ENCODE data around the gene KLHL29. TPM values are rescaled to one million over a fixed set of nuclear protein-coding genes. Genes with fewer than 3 reads are reported as not detected.
"Not testable (repeated sequence)": the region's sequence is repeated elsewhere in the genome, so short reads cannot be mapped to it uniquely, and the experiment has no call there.

Gene KLHL29
- total and polyA plus RNA-seq, 8 donors, result 1.8 to 10.5 (median 2.8) TPM

DNA sequence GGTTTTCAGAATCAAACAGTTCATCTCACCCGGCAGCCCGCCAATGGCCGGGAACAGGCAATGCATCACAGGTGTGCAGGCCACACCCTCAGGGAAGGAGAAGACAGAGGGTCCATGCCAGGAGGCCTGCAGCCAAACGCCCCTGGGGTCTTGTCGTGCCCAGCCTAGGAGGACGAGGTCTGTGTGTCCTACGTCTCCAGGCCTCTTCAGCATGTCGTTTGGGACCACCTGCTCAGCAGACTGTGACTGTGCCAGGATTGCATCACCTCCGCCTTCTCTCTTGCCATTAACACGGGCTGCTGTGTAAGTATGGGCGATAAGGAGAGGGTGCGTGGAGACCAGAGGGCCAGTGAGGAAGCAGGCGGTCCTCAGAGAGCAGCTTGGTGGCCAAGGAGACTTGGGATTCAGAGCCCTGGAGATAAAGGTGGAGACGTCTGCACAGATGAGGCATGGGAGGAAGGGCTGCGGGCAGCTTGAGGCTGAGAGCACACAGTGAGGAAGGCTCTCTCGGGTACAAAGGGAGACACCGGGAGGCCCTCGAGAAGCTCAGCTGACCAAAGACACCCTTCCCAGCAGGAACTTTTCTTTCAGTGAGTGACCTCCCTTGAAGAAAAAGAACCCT lies 37.4 kb upstream of the KLHL29 start:
- Histone ChIP-seq H3K27ac (no peak overlapping the region), H3K36me3 (no peaks in the 10 kb centered on the region), H3K27me3 (peaks cover 0 to 22% of the 10 kb centered on the region in 2 donors), H3K4me1 (peaks cover 3 to 4% of the 10 kb centered on the region in 2 donors), H3K4me3 (no peak overlapping the region), H3K9me3 (no peaks in the 10 kb centered on the region)
- ATAC-seq, result no peak
- no peak for DNase-seq
- TF ChIP-seq, protein P1, sequence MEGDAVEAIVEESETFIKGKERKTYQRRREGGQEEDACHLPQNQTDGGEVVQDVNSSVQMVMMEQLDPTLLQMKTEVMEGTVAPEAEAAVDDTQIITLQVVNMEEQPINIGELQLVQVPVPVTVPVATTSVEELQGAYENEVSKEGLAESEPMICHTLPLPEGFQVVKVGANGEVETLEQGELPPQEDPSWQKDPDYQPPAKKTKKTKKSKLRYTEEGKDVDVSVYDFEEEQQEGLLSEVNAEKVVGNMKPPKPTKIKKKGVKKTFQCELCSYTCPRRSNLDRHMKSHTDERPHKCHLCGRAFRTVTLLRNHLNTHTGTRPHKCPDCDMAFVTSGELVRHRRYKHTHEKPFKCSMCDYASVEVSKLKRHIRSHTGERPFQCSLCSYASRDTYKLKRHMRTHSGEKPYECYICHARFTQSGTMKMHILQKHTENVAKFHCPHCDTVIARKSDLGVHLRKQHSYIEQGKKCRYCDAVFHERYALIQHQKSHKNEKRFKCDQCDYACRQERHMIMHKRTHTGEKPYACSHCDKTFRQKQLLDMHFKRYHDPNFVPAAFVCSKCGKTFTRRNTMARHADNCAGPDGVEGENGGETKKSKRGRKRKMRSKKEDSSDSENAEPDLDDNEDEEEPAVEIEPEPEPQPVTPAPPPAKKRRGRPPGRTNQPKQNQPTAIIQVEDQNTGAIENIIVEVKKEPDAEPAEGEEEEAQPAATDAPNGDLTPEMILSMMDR (IDR thresholded peaks at IDR 0.05), result no peak
- intact Hi-C loops (cut with DNase I), result no loop called here

DNA sequence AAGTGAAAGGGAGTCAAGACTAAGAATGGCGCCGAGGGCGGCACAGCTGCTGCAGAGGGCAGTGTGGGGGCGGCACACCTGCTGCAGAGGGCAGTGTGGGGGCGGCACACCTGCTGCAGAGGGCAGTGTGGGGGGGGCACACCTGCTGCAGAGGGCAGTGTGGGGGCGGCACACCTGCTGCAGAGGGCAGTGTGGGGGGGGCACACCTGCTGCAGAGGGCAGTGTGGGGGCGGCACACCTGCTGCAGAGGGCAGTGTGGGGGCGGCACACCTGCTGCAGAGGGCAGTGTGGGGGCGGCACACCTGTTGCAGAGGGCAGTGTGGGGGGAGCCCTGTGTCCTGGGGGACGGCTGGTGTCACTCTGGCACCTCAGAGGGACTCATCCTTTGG lies 36.9 kb upstream of the KLHL29 start:
- H3K27ac ChIP-seq; DNase-seq; H3K9me3 ChIP-seq; ATAC-seq; H3K36me3 ChIP-seq; intact Hi-C loops (cut with DNase I); H3K4me3 ChIP-seq; H3K4me1 ChIP-seq: not testable (repeated sequence)
- peaks cover 0 to 27% of the 10 kb centered on the region in 2 donors for H3K27me3 ChIP-seq

DNA sequence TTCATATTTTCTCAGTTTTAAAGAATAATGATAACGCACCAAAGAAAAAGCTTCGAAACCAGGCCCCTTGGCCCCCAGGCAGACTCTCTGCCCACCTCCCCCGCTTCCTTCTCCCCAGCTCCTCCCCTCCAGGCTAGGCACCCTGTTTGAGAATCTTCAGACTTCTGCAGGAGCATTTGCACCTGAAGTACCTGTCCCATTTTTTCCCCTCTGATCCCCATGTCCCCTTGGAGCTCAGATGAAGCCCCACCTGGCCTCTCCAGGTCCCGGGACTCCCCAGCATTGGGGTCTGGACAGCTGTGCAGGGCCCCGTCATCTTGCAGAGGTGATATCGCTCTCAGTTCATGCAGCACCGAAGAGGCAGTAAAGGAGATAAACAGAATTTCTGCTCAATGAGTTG lies 35.5 kb upstream of the KLHL29 start:
- ATAC-seq, result no peak
- intact Hi-C loops (cut with DNase I), result no loop called here

DNA sequence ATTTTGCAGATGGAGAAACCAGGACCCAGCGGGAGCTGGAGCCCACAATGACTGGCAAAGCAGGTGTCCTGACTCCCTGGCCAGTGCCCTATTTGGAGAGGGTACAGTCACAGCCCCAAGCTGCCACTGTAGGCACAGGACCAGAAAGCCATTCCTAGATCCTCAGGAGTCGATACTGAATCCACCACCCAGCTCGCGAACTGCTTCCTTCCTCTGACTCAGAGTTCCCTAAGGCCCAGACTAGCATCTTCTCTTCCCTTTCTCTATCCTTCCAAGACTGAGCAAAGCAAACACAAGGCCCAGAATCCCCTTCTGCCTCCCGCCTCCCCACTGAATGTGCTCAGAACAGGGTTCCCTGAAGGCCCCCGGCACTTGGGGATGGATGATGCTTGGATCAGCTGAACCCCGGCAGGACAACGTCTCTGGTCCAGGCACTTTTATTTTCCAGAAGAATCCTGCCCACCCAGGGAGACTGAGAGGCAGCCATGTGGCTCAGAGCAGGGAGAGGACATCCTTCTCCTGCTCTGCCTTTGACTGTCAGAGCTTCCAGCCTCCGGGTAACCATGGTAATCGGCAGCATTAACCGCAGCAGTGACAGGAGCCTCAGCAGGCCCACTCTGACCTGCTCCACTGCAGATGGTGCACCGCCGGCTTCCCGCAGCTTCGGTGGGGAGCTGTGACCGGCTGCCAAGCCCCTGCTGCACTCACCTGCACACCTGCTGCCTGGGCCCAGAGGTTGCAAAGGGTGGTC lies 34.8 kb upstream of the KLHL29 start:
- Histone ChIP-seq H3K27ac (no peak overlapping the region), H3K4me3 (no peak overlapping the region), H3K27me3 (peaks cover 0 to 36% of the 10 kb centered on the region in 2 donors), H3K4me1 (peaks cover 3 to 4% of the 10 kb centered on the region in 2 donors), H3K36me3 (no peaks in the 10 kb centered on the region), H3K9me3 (no peaks in the 10 kb centered on the region)
- TF ChIP-seq, protein P1 (IDR thresholded peaks at IDR 0.05), result no peak
- no peak for DNase-seq
- ATAC-seq, result no peak
- intact Hi-C loops (cut with DNase I), result no loop called here

More for the DNA sequence above, 35.5 kb upstream of the KLHL29 start:
- no peak for DNase-seq
- Histone ChIP-seq H3K4me3 (no peak overlapping the region), H3K27me3 (peaks cover 0 to 29% of the 10 kb centered on the region in 2 donors), H3K27ac (no peak overlapping the region), H3K9me3 (no peaks in the 10 kb centered on the region), H3K36me3 (no peaks in the 10 kb centered on the region), H3K4me1 (peaks cover 3 to 4% of the 10 kb centered on the region in 2 donors)
- TF ChIP-seq, protein P1 (IDR thresholded peaks at IDR 0.05), result no peak

DNA sequence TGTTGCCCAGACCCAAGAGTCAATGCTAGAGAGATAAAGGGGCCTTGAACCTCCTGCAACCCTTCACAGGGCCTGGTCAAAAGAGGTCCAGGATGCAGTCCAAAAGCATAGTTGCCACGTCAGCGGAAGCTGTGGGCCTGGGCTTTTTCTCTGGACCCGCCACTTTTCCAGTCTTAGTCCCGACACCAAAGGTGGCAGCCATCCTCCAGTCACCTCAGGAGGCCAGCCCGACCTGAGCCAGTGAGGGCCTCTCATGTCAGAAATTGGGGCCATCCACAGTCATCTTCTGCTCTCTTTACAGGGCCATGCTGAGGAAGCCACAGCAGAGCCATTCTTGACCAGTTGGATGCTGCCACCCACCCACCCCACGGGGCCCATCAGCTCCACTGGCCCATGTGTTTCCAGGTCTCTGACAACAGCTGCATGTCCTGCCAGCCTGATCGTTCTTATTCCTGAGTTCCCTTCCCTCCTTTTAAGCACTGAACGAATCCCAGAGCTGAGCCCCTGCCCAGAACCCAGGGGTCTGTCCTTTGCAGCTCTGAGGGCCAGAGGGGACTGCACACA lies 34.1 kb upstream of the KLHL29 start:
- peaks cover 0 to 36% of the 10 kb centered on the region in 2 donors for H3K27me3 ChIP-seq
- DNase-seq, result no peak
- TF ChIP-seq, protein P1 (IDR thresholded peaks at IDR 0.05), result no peak
- H3K4me3 ChIP-seq, result no peak overlapping the region
- no peaks in the 10 kb centered on the region for H3K36me3 ChIP-seq
- no peaks in the 10 kb centered on the region for H3K9me3 ChIP-seq
- ATAC-seq, result no peak
- no peak overlapping the region for H3K27ac ChIP-seq
- peaks cover 3 to 4% of the 10 kb centered on the region in 2 donors for H3K4me1 ChIP-seq
- intact Hi-C loops (cut with DNase I), result no loop called here
